Prostate gland (tissue), 2 donors: ENCODE results near the gene ARHGDIG.

Experiments
- POLR2AphosphoS5 ChIP-seq: sonication (generic); formaldehyde crosslinking; IDR thresholded peaks from one replicate; pipeline ENCODE4 v1.6.1; 2017; ENCODE audit warnings: antibody characterized with exemption
- TF ChIP-seq, protein P1 (sequence below), 4 experiments: fragments of 200-600 bp in 2 of 4; fragments of 450-650 bp in 2 of 4; sonication (generic) in 2 of 4; IDR thresholded peaks; 1 replicate in 3 of 4; 2 replicates in 1 of 4; pipeline ENCODE4 v1.5.1; 2016 to 2019; ENCODE audit warnings: antibody characterized with exemption in 4 of 4, mild to moderate bottlenecking in 2 of 4, moderate library complexity in 2 of 4

- TF ChIP-seq, protein P1, sequence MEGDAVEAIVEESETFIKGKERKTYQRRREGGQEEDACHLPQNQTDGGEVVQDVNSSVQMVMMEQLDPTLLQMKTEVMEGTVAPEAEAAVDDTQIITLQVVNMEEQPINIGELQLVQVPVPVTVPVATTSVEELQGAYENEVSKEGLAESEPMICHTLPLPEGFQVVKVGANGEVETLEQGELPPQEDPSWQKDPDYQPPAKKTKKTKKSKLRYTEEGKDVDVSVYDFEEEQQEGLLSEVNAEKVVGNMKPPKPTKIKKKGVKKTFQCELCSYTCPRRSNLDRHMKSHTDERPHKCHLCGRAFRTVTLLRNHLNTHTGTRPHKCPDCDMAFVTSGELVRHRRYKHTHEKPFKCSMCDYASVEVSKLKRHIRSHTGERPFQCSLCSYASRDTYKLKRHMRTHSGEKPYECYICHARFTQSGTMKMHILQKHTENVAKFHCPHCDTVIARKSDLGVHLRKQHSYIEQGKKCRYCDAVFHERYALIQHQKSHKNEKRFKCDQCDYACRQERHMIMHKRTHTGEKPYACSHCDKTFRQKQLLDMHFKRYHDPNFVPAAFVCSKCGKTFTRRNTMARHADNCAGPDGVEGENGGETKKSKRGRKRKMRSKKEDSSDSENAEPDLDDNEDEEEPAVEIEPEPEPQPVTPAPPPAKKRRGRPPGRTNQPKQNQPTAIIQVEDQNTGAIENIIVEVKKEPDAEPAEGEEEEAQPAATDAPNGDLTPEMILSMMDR (IDR thresholded peaks at IDR 0.05), result no peak
- no peak for TF ChIP-seq POLR2AphosphoS5
Observed at GRCh38 chr16:290681-291405, 10.5 kb downstream of the ARHGDIG start.
